Measurements from ENCODE around the gene TACR1. TPM values are rescaled to one million over a fixed set of nuclear protein-coding genes. Genes with fewer than 3 reads are reported as not detected.
A peak's percentile ranks its signal among the peaks of the same experiment; 100 is the strongest.
"Not testable (repeated sequence)": the region's sequence is repeated elsewhere in the genome, so short reads cannot be mapped to it uniquely, and the experiment has no call there.

TACR1 gene
- under 0.01 TPM in 1 of 2 replicates, not detected in the other for polyA plus RNA-seq (2012; rRNA removed)
- 0.21 TPM in 1 of 2 replicates, not detected in the other for polyA plus RNA-seq (2012; cell fraction: cytosol; rRNA removed)
- polyA plus RNA-seq (2012; cell fraction: nucleus; rRNA removed) = not detected in 2 replicates

- Histone ChIP-seq H3K4me3 (ENCODE audit: low read depth in 2 of 2, low read length in 1 of 2) (peak within 1 kb of the TSS; percentile 34 to 53), H3F3A (replicated peaks; ENCODE audit: insufficient read depth) (no peaks in the 10 kb centered on the region), H3K4me1 (ENCODE audit: control insufficient read depth in 1 of 2, insufficient read depth in 2 of 2, low read depth in 1 of 2, low read length in 1 of 2) (peaks cover 0 to 20% of the 10 kb centered on the region in 2 experiments; a peak in 1 of 4 replicates), H3K36me3 (replicated peaks in 1 of 2; ENCODE audit: control insufficient read depth in 1 of 2, insufficient read depth in 2 of 2, low read length in 1 of 2) (no peaks in the 10 kb centered on the region), H2AFZ (ENCODE audit: low read depth) (no peak within 1 kb of the TSS), H3K9ac (no peak within 1 kb of the TSS), H3K9me2 (no peaks in the 10 kb centered on the region), H4K20me1 (ENCODE audit: insufficient read depth) (no peaks in the 10 kb centered on the region), H3K4me2 (peak within 1 kb of the TSS; percentile 89), H3K27me3 (ENCODE audit: insufficient read depth) (peaks cover 60% of the 10 kb centered on the region), H3K9me3 (no peaks in the 10 kb centered on the region), H3K27ac (ENCODE audit: low read depth in 2 of 2, low read length in 1 of 2) (no peak within 1 kb of the TSS), H3K79me2 (ENCODE audit: insufficient read depth) (no peaks in the 10 kb centered on the region)
- CTCF ChIA-PET = interaction anchor here (0.8 to 3.9 kb wide), 46 partner anchors 10 to 409 kb away, joined by 3 to 24 read pairs (median 4); no protein-coding TSS in a partner anchor
- TF ChIP-seq CTCF (IDR thresholded peaks at IDR 0.05) (peak; percentile 67), RAD21 (IDR thresholded peaks at IDR 0.05; ENCODE audit: low read length) (peak; percentile 54), SMC3 (IDR thresholded peaks at IDR 0.05; ENCODE audit: low read depth, low read length) (peak; percentile 61), RCOR1 (IDR thresholded peaks at IDR 0.05; ENCODE audit: low read length) (no peak)
- DNase-seq = peak; percentile 78
- POLR2A ChIA-PET = no interaction called here
- WGBS (ENCODE audit: low lambda C conversion rate) = 6% methylated on average over 41 of the region's 46 CpGs
These were observed at the start of gene TACR1 for GRCh38 chr2:75199428-75200011. TACR1 (minus strand) TSS chr2:75199520; CDS start chr2:75198934, 586 bp downstream.

- H3K4me2 ChIP-seq; DNase-seq; CTCF ChIA-PET; H3K36me3 ChIP-seq (replicated peaks in 1 of 2; ENCODE audit: control insufficient read depth in 1 of 2, insufficient read depth in 2 of 2, low read length in 1 of 2); H3K79me2 ChIP-seq (ENCODE audit: insufficient read depth); H3F3A ChIP-seq (replicated peaks; ENCODE audit: insufficient read depth); H3K4me3 ChIP-seq (ENCODE audit: low read depth in 2 of 2, low read length in 1 of 2); H2AFZ ChIP-seq (ENCODE audit: low read depth); H3K27ac ChIP-seq (ENCODE audit: low read depth in 2 of 2, low read length in 1 of 2); H3K9me2 ChIP-seq; POLR2A ChIA-PET; H3K9me3 ChIP-seq; H4K20me1 ChIP-seq (ENCODE audit: insufficient read depth); H3K4me1 ChIP-seq (ENCODE audit: control insufficient read depth in 1 of 2, insufficient read depth in 2 of 2, low read depth in 1 of 2, low read length in 1 of 2); H3K27me3 ChIP-seq (ENCODE audit: insufficient read depth); H3K9ac ChIP-seq: not testable (repeated sequence)
- WGBS (ENCODE audit: low lambda C conversion rate) = 69% methylated on average over 4 of the region's 6 CpGs
- TF ChIP-seq FOSL2 (IDR thresholded peaks at IDR 0.05; ENCODE audit: borderline replicate concordance, low read depth) = peak; percentile 11; the same call in 1 of the 2 replicates
These were observed 49.3 kb upstream of the TACR1 start for GRCh38 chr2:75248581-75248980.

- Histone ChIP-seq H3K27me3 (ENCODE audit: insufficient read depth) (no peaks in the 10 kb centered on the region), H3F3A (replicated peaks; ENCODE audit: insufficient read depth) (no peaks in the 10 kb centered on the region), H3K9me3 (peaks cover 15% of the 10 kb centered on the region; the same call in 1 of the 2 replicates), H3K27ac (ENCODE audit: low read depth in 2 of 2, low read length in 1 of 2) (no peak overlapping the region), H2AFZ (ENCODE audit: low read depth) (no peak overlapping the region), H3K9me2 (no peaks in the 10 kb centered on the region), H3K4me1 (ENCODE audit: control insufficient read depth in 1 of 2, insufficient read depth in 2 of 2, low read depth in 1 of 2, low read length in 1 of 2) (no peaks in the 10 kb centered on the region), H3K36me3 (replicated peaks in 1 of 2; ENCODE audit: control insufficient read depth in 1 of 2, insufficient read depth in 2 of 2, low read length in 1 of 2) (peaks cover 0 to 3% of the 10 kb centered on the region in 2 experiments), H4K20me1 (ENCODE audit: insufficient read depth) (no peaks in the 10 kb centered on the region), H3K4me3 (ENCODE audit: low read depth in 2 of 2, low read length in 1 of 2) (no peak overlapping the region), H3K79me2 (ENCODE audit: insufficient read depth) (no peaks in the 10 kb centered on the region), H3K9ac (no peak overlapping the region), H3K4me2 (no peak overlapping the region)
- TF ChIP-seq RCOR1 (IDR thresholded peaks at IDR 0.05; ENCODE audit: low read length) = no peak
- TF ChIP-seq CHD2 (IDR thresholded peaks at IDR 0.05; ENCODE audit: low read length, partially characterized antibody) = no peak
- no peak for TF ChIP-seq MEF2A (IDR thresholded peaks at IDR 0.05; ENCODE audit: borderline replicate concordance, low read depth)
- TF ChIP-seq REST (IDR thresholded peaks at IDR 0.05; ENCODE audit: low read depth, low read length) = no peak
- no peak for TF ChIP-seq TCF12 (IDR thresholded peaks at IDR 0.05)
- TF ChIP-seq FOSL2 (IDR thresholded peaks at IDR 0.05; ENCODE audit: borderline replicate concordance, low read depth) = no peak
- ChIA-PET POLR2A (no interaction called here), CTCF (interaction anchor here (0.5 kb wide), 1 partner anchor 48 kb away, joined by 3 read pairs; the partner anchor contains the start of gene TACR1)
- DNase-seq = no peak
- 65% methylated on average over 7 of the region's 7 CpGs for WGBS (ENCODE audit: low lambda C conversion rate)
These were observed 47.3 kb upstream of the TACR1 start for GRCh38 chr2:75246441-75247167.
